Activated T-helper 1 cell treated with Interleukin-2 at 50 U/mL for 16 hours (primary cell): Measurements from ENCODE around the gene SECISBP2L.

Experiments used
- DNase-seq: peaks from one replicate; pipeline ENCODE4 v3.0.0-alpha.2; 2020; ENCODE audit warnings: low read depth

SECISBP2L gene

GRCh38 chr15:49060710-49061495, 14.7 kb upstream of the SECISBP2L start:
- no peak for DNase-seq

GRCh38 chr15:49059491-49059890, 13.2 kb upstream of the SECISBP2L start:
- no peak for DNase-seq

- DNase-seq: no peak
These were observed 12.3 kb upstream of the SECISBP2L start for GRCh38 chr15:49058559-49058958.

- DNase-seq: no peak
These were observed 9.4 kb upstream of the SECISBP2L start for GRCh38 chr15:49055630-49056029.

- no peak for DNase-seq
These were observed 6.4 kb upstream of the SECISBP2L start for GRCh38 chr15:49052662-49053061.

- no peak for DNase-seq
These were observed 1.2 kb upstream of the SECISBP2L start for GRCh38 chr15:49047456-49047855.

- DNase-seq: no peak
These were observed 461 bp downstream of the SECISBP2L start for GRCh38 chr15:49045751-49046219.

GRCh38 chr15:49044766-49045606, 1.3 kb downstream of the SECISBP2L start:
- no peak for DNase-seq

GRCh38 chr15:49044002-49044401, 2.2 kb downstream of the SECISBP2L start:
- no peak for DNase-seq

- no peak for DNase-seq
These were observed 4.1 kb downstream of the SECISBP2L start for GRCh38 chr15:49042165-49042564.

GRCh38 chr15:49041426-49041825, 4.8 kb downstream of the SECISBP2L start:
- DNase-seq: no peak

GRCh38 chr15:49040151-49040550, 6.1 kb downstream of the SECISBP2L start:
- no peak for DNase-seq

- no peak for DNase-seq
These were observed 7.9 kb downstream of the SECISBP2L start for GRCh38 chr15:49038382-49038781.

GRCh38 chr15:49037546-49037940, 8.7 kb downstream of the SECISBP2L start:
- no peak for DNase-seq

- no peak for DNase-seq
These were observed 9.3 kb downstream of the SECISBP2L start for GRCh38 chr15:49036650-49037545.

- no peak for DNase-seq
These were observed 10.4 kb downstream of the SECISBP2L start for GRCh38 chr15:49035825-49036224.

GRCh38 chr15:49032601-49033145, 13.6 kb downstream of the SECISBP2L start:
- DNase-seq: no peak

- no peak for DNase-seq
These were observed 14.4 kb downstream of the SECISBP2L start for GRCh38 chr15:49031804-49032203.

GRCh38 chr15:49026700-49027099, 19.5 kb downstream of the SECISBP2L start:
- DNase-seq: no peak

- no peak for DNase-seq
These were observed 21.4 kb downstream of the SECISBP2L start for GRCh38 chr15:49024840-49025239.

GRCh38 chr15:49023354-49023753, 22.9 kb downstream of the SECISBP2L start:
- no peak for DNase-seq

GRCh38 chr15:49015896-49016295, 30.4 kb downstream of the SECISBP2L start:
- no peak for DNase-seq
